HG03432 (cell line): ENCODE data around the gene ANKRD17.
"Not testable (repeated sequence)": the region's sequence is repeated elsewhere in the genome, so short reads cannot be mapped to it uniquely, and the experiment has no call there.

Source experiments
- ATAC-seq: cut with Tn5 transposase; IDR thresholded peaks from one replicate; pipeline ENCODE4 v1.9.1; 2021; ENCODE audit warnings: mild to moderate bottlenecking, moderate library complexity; ENCODE audit not compliant: unreplicated experiment

Gene ANKRD17

GRCh38 chr4:73247100-73247499 is 11.5 kb downstream of the ANKRD17 start:
- ATAC-seq, result no peak

GRCh38 chr4:73245955-73246354 is 12.6 kb downstream of the ANKRD17 start:
- no peak for ATAC-seq

- no peak for ATAC-seq
Observed at GRCh38 chr4:73244945-73245601, 13.5 kb downstream of the ANKRD17 start.

GRCh38 chr4:73237044-73237443 is 21.6 kb downstream of the ANKRD17 start:
- no peak for ATAC-seq

- ATAC-seq, result no peak
Observed at GRCh38 chr4:73236151-73236550, 22.4 kb downstream of the ANKRD17 start.

- no peak for ATAC-seq
Observed at GRCh38 chr4:73234712-73235111, 23.9 kb downstream of the ANKRD17 start.

GRCh38 chr4:73231518-73232487 is 26.8 kb downstream of the ANKRD17 start:
- no peak for ATAC-seq

GRCh38 chr4:73230865-73231517 is 27.6 kb downstream of the ANKRD17 start:
- ATAC-seq, result no peak

GRCh38 chr4:73228800-73229199 is 29.8 kb downstream of the ANKRD17 start:
- not testable (repeated sequence) for ATAC-seq

GRCh38 chr4:73224886-73225285 is 33.7 kb downstream of the ANKRD17 start:
- ATAC-seq, result no peak

- ATAC-seq, result no peak
Observed at GRCh38 chr4:73223258-73223650, 35.3 kb downstream of the ANKRD17 start.

GRCh38 chr4:73222466-73223257 is 35.9 kb downstream of the ANKRD17 start:
- ATAC-seq, result peak; percentile 98

GRCh38 chr4:73221734-73222133 is 36.9 kb downstream of the ANKRD17 start:
- ATAC-seq, result no peak

- ATAC-seq, result no peak
Observed at GRCh38 chr4:73220815-73221214, 37.8 kb downstream of the ANKRD17 start.

GRCh38 chr4:73213916-73214653 is 44.5 kb downstream of the ANKRD17 start:
- no peak for ATAC-seq

GRCh38 chr4:73212982-73213730 is 45.4 kb downstream of the ANKRD17 start:
- no peak for ATAC-seq

GRCh38 chr4:73211968-73212367 is 46.6 kb downstream of the ANKRD17 start:
- no peak for ATAC-seq

GRCh38 chr4:73208376-73208775 is 50.2 kb downstream of the ANKRD17 start:
- ATAC-seq, result no peak

GRCh38 chr4:73206236-73206635 is 52.4 kb downstream of the ANKRD17 start:
- no peak for ATAC-seq
